Eye (tissue), 1 donor: Measurements from ENCODE around the gene REG3G.
"Not testable (repeated sequence)": the region's sequence is repeated elsewhere in the genome, so short reads cannot be mapped to it uniquely, and the experiment has no call there.

Experiments
- DNase-seq: peaks from one replicate; pipeline ENCODE4 v3.0.0-alpha.2; 2015

The REG3G gene

DNA sequence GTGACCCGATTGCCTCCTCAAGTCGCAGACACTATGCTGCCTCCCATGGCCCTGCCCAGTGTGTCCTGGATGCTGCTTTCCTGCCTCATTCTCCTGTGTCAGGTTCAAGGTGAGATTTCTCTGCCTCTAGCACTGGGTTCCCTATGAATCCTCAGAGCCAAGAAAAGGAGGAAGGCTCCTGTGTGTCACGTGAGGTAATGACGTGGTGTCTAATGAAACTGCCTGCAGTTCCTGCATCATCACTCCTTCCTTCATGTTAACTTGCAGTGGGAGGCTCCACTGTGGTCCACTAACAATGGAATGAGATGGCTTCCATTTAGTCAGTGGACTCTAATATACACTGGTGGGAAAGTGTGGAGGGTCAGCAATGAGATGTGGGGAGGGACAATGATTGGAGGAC lies 559 bp downstream of the REG3G start:
- DNase-seq = no peak

DNA sequence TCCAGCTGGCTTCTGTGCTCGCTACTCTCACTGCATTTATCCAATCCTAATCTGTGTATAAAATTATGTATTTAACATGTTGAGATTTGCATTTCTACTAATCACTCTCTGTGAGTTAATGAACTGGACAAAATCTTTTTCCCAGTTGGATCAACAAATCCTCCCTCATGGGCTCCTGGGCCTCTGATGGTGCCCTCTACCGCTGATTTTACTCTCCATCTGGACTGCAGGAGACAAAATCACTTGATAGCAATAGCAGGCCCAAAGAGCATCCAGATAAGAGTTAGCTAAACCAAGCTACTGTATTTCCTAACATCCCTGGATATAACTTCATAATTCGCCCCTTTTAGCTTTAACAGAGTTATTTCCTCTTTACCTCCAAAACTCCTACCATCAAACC lies 14.4 kb downstream of the REG3G start:
- no peak for DNase-seq

DNA sequence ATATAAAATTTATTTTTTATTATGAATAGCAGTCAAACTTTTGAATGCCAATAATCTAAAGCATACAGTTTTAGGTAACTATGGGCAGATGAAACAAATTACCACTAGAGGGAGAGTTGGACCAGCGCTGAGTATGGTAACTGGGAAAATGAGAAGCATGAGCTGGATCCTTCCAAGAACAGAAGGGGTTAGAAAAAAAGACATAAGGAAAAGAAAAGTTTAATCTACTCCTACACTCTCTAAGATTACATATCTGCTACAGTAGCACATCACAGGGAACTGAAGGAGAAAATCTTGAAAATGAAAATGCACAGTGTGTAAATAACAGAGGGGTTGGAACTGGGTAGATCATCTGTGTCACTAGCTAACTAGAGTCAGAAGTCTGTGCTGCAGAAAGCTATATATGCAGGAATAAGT lies 15.5 kb downstream of the REG3G start:
- DNase-seq = peak; percentile 65

DNA sequence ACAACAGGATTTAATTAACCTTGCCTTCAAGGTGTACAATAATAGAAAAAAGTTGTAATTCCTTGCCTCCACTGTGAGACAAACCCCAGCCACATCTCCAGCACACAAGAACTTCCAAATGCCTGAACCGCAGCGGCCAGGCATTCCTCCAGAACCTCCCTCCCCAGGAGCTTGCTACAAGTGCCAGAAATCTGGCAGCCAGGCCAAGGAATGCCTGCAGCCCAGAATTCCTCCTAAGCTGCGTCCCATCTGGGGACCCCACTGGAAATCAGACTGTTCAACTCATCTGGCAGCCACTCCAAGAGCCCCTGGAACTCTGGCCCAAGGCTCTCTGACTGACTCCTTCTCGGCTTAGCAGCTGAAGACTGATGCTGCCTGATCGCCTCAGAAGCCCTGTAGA lies 28.0 kb downstream of the REG3G start:
- peak; percentile 40 for DNase-seq

DNA sequence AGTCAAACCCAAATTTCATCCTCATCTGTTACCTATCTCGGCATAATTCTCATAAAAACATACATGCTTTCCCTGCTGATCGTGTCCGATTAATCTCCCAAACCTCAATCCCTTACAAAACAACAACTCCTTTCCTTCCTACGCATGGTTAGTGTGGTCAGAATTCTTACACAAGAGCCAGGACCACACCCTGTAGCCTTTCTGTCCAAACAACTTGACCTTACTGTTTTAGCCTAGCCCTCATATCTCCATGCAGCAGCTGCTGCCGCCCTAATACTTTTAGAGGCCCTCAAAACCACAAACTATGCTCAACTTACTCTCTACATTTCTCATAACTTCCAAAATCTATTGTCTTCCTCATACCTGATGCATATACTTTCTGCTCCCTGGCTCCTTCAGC lies 29.3 kb downstream of the REG3G start:
- DNase-seq = not testable (repeated sequence)

DNA sequence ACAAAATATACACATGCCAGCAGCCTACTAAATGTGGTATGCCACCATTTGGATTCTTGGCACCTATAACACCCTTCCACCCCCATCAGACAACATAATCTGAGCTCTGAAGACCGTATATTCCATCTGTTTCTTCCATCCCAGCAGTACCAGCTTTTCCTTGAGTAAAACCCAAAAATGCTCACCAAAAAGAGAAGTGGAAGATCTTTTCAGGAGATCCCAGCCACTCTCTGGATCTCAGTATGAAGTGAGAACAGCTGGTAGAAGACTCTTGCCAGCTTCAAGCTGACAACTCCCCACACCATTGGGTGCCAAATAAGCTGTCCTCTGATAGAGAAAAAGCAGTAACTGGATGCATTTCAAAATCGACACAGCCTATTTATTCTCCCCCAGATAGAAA lies 39.7 kb downstream of the REG3G start:
- DNase-seq = no peak

DNA sequence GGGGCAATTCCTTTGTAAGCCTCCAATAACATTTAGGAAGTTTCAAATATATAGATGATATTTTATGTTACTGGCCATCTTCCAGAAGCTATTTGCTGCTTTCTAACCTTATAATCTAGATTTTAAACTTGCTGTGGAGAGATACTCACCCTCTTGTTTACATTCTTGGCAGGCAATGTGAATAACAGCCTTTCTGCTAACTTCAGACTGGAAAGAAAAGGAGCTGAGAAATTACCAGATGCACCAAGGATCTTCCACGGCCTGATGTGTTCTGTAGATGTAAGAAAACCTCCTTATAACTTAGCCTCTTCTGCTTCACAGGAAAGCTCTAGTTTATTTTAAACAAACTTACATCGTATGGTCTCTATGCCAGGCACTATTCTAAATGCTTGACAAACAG lies 45.6 kb downstream of the REG3G start:
- DNase-seq = no peak
